NCI-H510A treated with DMSO at 0.1 percent for 48 hours (cell line): Measurements from ENCODE around the gene SCUBE3.
A peak's percentile ranks its signal among the peaks of the same experiment; 100 is the strongest.

Experiments used
- DNase-seq: peaks from one replicate; lab custom pipeline; 2025; lab: John Stamatoyannopoulos, UW

SCUBE3 gene

GRCh38 chr6:35213824-35214756 is at the start of gene SCUBE3:
SCUBE3 (plus strand) TSS chr6:35213956; CDS start chr6:35214419, 463 bp downstream.
- peak; percentile 60 for DNase-seq

- peak; percentile 70 for DNase-seq
These were observed 49.5 kb upstream of the SCUBE3 start for GRCh38 chr6:35164277-35164676.

GRCh38 chr6:35164868-35165267 is 48.9 kb upstream of the SCUBE3 start:
- peak; percentile 35 for DNase-seq

- DNase-seq = peak; percentile 75
These were observed 48.1 kb upstream of the SCUBE3 start for GRCh38 chr6:35165630-35166071.

GRCh38 chr6:35166116-35166515 is 47.6 kb upstream of the SCUBE3 start:
- no peak for DNase-seq

- DNase-seq = peak; percentile 84
These were observed 47.2 kb upstream of the SCUBE3 start for GRCh38 chr6:35166520-35166919.

- no peak for DNase-seq
These were observed 46.3 kb upstream of the SCUBE3 start for GRCh38 chr6:35167505-35167904.

- DNase-seq = peak; percentile 94
These were observed 45.3 kb upstream of the SCUBE3 start for GRCh38 chr6:35168461-35168861.

GRCh38 chr6:35170166-35170565 is 43.6 kb upstream of the SCUBE3 start:
- DNase-seq = no peak

- DNase-seq = no peak
These were observed 42.9 kb upstream of the SCUBE3 start for GRCh38 chr6:35170891-35171290.

- DNase-seq = no peak
These were observed 40.7 kb upstream of the SCUBE3 start for GRCh38 chr6:35173044-35173426.

GRCh38 chr6:35173427-35174087 is 40.2 kb upstream of the SCUBE3 start:
- DNase-seq = no peak

GRCh38 chr6:35174088-35174434 is 39.7 kb upstream of the SCUBE3 start:
- no peak for DNase-seq

- no peak for DNase-seq
These were observed 39.3 kb upstream of the SCUBE3 start for GRCh38 chr6:35174501-35174900.

- DNase-seq = no peak
These were observed 37.3 kb upstream of the SCUBE3 start for GRCh38 chr6:35176301-35177024.

- no peak for DNase-seq
These were observed 36.6 kb upstream of the SCUBE3 start for GRCh38 chr6:35177157-35177556.

- no peak for DNase-seq
These were observed 36.2 kb upstream of the SCUBE3 start for GRCh38 chr6:35177596-35177995.

GRCh38 chr6:35178012-35178411 is 35.7 kb upstream of the SCUBE3 start:
- DNase-seq = no peak

GRCh38 chr6:35178932-35179832 is 34.6 kb upstream of the SCUBE3 start:
- DNase-seq = no peak

- no peak for DNase-seq
These were observed 33.7 kb upstream of the SCUBE3 start for GRCh38 chr6:35179901-35180535.

GRCh38 chr6:35181308-35181932 is 32.3 kb upstream of the SCUBE3 start:
- no peak for DNase-seq
